Thyroid gland (tissue), 4 donors: ENCODE results near the gene FKBP2. TPM values are rescaled to one million over a fixed set of nuclear protein-coding genes. Genes with fewer than 3 reads are reported as not detected.

Source experiments
- DNase-seq, 2 donors: peaks; one replicate each; pipeline ENCODE4 v3.0.0-alpha.2; 2019
- H3K27ac ChIP-seq, 3 donors: fragments of 200-600 bp; sonication (generic); 1 replicate in 2 of 3; 2 replicates in 1 of 3; pipeline ENCODE4 v1.5.1; 2016 to 2019; ENCODE audit warnings: mild to moderate bottlenecking in 1 of 3, moderate library complexity in 1 of 3
- H3K27me3 ChIP-seq: fragments of 200-600 bp; sonication (generic); one replicate; pipeline ENCODE4 v1.5.1; 2019
- H3K36me3 ChIP-seq, 2 donors: fragments of 200-600 bp; sonication (generic); one replicate each; pipeline ENCODE4 v1.5.1; 2016 to 2019
- H3K4me1 ChIP-seq, 2 donors: fragments of 200-600 bp; sonication (generic); one replicate each; pipeline ENCODE4 v1.5.1; 2017 to 2019
- H3K4me3 ChIP-seq, 3 donors: fragments of 200-600 bp; sonication (generic); replicated peaks in 1 of 3; 1 replicate in 2 of 3; 2 replicates in 1 of 3; pipeline ENCODE4 v1.5.1; 2016; ENCODE audit warnings: mild to moderate bottlenecking in 1 of 3
- H3K9me3 ChIP-seq: fragments of 200-600 bp; sonication (generic); one replicate; pipeline ENCODE4 v1.5.1; 2017
- POLR2A ChIP-seq, 2 donors: fragments of 450-650 bp; IDR thresholded peaks; one replicate each; pipeline ENCODE4 v1.6.1; 2017; ENCODE audit warnings: antibody characterized with exemption in 2 of 2, mild to moderate bottlenecking in 2 of 2, moderate library complexity in 1 of 2
- WGBS, 2 donors: methylation state at CpG; one replicate each; pipeline ENCODE4 v1.1.5; 2017; 5-methylcytosine and 5-hydroxymethylcytosine counted together
- intact Hi-C: fragments of 100-400 bp; cut with DNase I; formaldehyde crosslinking; loops from one replicate; pipeline ENCODE4 v1.15.1; 2023
- total RNA-seq, 4 donors: library from RNA; depleted of rRNA; stranded (reverse); fragments of >200 nt; gene quantifications; one replicate each; pipeline ENCODE4 v1.2.3, GENCODE V29; 2016
- TF ChIP-seq, protein P1 (sequence below), 6 experiments: fragments of 200-600 bp in 3 of 6; fragments of 450-650 bp in 3 of 6; sonication (generic) in 3 of 6; IDR thresholded peaks; one replicate each; pipeline ENCODE4 v1.5.1; 2016 to 2019; ENCODE audit warnings: antibody characterized with exemption in 6 of 6, mild to moderate bottlenecking in 2 of 6, inconsistent platforms in 1 of 6, moderate library complexity in 1 of 6

The FKBP2 gene
- total RNA-seq, 4 donors from 2014 or later: 107 to 271 (median 196) TPM

GRCh38 chr11:64268893-64269539 is 28.1 kb downstream of the FKBP2 start:
- Histone ChIP-seq H3K27ac (peak overlapping the region; percentile 95 to 99 (median 96)), H3K9me3 (no peaks in the 10 kb centered on the region), H3K4me3 (peak overlapping the region; percentile 12 to 80 (median 78)), H3K27me3 (no peaks in the 10 kb centered on the region), H3K36me3 (no peaks in the 10 kb centered on the region), H3K4me1 (peaks cover 26 to 32% of the 10 kb centered on the region in 2 donors)
- intact Hi-C loops: no loop called here
- TF ChIP-seq, protein P1, sequence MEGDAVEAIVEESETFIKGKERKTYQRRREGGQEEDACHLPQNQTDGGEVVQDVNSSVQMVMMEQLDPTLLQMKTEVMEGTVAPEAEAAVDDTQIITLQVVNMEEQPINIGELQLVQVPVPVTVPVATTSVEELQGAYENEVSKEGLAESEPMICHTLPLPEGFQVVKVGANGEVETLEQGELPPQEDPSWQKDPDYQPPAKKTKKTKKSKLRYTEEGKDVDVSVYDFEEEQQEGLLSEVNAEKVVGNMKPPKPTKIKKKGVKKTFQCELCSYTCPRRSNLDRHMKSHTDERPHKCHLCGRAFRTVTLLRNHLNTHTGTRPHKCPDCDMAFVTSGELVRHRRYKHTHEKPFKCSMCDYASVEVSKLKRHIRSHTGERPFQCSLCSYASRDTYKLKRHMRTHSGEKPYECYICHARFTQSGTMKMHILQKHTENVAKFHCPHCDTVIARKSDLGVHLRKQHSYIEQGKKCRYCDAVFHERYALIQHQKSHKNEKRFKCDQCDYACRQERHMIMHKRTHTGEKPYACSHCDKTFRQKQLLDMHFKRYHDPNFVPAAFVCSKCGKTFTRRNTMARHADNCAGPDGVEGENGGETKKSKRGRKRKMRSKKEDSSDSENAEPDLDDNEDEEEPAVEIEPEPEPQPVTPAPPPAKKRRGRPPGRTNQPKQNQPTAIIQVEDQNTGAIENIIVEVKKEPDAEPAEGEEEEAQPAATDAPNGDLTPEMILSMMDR (IDR thresholded peaks at IDR 0.05): no peak
- no peak for TF ChIP-seq POLR2A (IDR thresholded peaks at IDR 0.05)
- 6 to 8% methylated on average over 8 to 17 of the region's 34 CpGs for WGBS, 2 donors
- peak in 1 of 2 donors; percentile 52 for DNase-seq

- no peaks in the 10 kb centered on the region for H3K27me3 ChIP-seq
- H3K9me3 ChIP-seq: no peaks in the 10 kb centered on the region
- 2% methylated on average over 9 to 12 of the region's 58 CpGs for WGBS, 2 donors
- H3K4me3 ChIP-seq: peak overlapping the region; percentile 12 to 94 (median 80)
- peak; percentile 98 for DNase-seq
- no peaks in the 10 kb centered on the region for H3K36me3 ChIP-seq
- peak overlapping the region; percentile 95 to 99 (median 96) for H3K27ac ChIP-seq
- intact Hi-C loops: no loop called here
- no peak for TF ChIP-seq POLR2A (IDR thresholded peaks at IDR 0.05)
- TF ChIP-seq, protein P1 (IDR thresholded peaks at IDR 0.05): peak in 3 of 6 experiments; percentile 14 to 31 (median 19)
- H3K4me1 ChIP-seq: peaks cover 26 to 32% of the 10 kb centered on the region in 2 donors
These were observed 28.8 kb downstream of the FKBP2 start for GRCh38 chr11:64269540-64270220.

DNA sequence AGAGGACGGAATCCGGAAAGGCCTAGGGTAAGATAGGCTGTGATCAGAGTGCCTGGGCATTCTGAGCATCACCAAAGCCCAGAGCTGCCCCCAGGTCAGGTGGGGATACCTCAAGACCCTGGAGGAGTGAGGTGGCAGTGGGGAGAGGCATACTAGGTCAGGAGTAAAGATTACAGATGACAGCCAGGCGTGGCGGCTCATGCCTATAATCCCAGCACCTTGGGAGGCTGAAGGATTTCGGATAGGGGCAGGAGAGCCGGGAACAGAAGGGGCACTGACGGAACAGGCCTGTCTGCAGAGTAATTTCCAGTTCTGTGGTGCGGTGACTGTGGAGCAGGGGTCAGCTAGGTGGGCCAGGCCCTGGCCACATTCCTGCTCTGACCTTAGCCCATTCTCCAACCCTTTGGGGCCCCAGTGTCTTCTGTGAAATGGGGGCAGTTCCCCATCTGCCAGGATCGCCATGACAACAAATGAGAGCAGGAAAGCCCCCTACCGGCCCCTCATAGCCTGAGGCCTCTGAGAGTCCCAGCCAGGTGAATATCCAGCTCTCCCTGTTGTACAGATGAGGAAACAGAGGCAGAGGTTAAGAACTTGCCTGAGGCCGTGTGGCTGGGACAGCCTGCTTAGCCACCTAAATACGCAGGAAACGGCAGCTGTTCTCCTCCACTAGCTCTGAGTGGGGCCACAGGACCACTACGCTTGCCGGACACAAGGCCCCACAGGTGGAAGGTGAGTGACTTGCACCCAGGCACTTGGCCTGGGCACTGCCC is 34.3 kb downstream of the FKBP2 start:
- 89 to 94% methylated on average over 8 to 15 of the region's 15 CpGs for WGBS, 2 donors
- intact Hi-C loops: no loop called here
- DNase-seq: no peak
- H3K27me3 ChIP-seq: no peaks in the 10 kb centered on the region
- H3K27ac ChIP-seq: no peak overlapping the region
- H3K4me3 ChIP-seq: no peak overlapping the region
- peaks cover 7 to 11% of the 10 kb centered on the region in 2 donors for H3K36me3 ChIP-seq
- H3K4me1 ChIP-seq: peaks cover 6 to 7% of the 10 kb centered on the region in 2 donors
- no peak for TF ChIP-seq POLR2A (IDR thresholded peaks at IDR 0.05)
- TF ChIP-seq, protein P1 (IDR thresholded peaks at IDR 0.05): no peak
- H3K9me3 ChIP-seq: no peaks in the 10 kb centered on the region

- intact Hi-C loops: no loop called here
- H3K27me3 ChIP-seq: no peaks in the 10 kb centered on the region
- WGBS, 2 donors: 90 to 93% methylated on average over 2 of the region's 2 CpGs
- H3K9me3 ChIP-seq: no peaks in the 10 kb centered on the region
- no peak overlapping the region for H3K27ac ChIP-seq
- H3K4me1 ChIP-seq: peaks cover 6 to 7% of the 10 kb centered on the region in 2 donors
- TF ChIP-seq POLR2A (IDR thresholded peaks at IDR 0.05): no peak
- TF ChIP-seq, protein P1 (IDR thresholded peaks at IDR 0.05): no peak
- no peak for DNase-seq
- no peak overlapping the region for H3K4me3 ChIP-seq
- H3K36me3 ChIP-seq: peaks cover 7 to 11% of the 10 kb centered on the region in 2 donors
These were observed 34.9 kb downstream of the FKBP2 start for GRCh38 chr11:64275841-64276240.
